Kidney (tissue), 14 donors: ENCODE data around the gene BCAS4. TPM values are rescaled to one million over a fixed set of nuclear protein-coding genes. Genes with fewer than 3 reads are reported as not detected.

Source experiments
- DNase-seq, 5 donors: peaks; one replicate each; pipeline ENCODE4 v3.0.0-alpha.2; 2013 to 2020
- FAIRE-seq: peaks from 2 replicates; lab custom pipeline; 2012; peaks lifted over from hg19 to GRCh38; lab: Jason Lieb, UNC
- H3K27ac ChIP-seq, 2 donors: one replicate each; pipeline ENCODE4 v1.7.0; 2013; ENCODE audit warnings: low read depth in 2 of 2, low read length in 2 of 2, inconsistent platforms in 1 of 2
- H3K27me3 ChIP-seq: one replicate; pipeline ENCODE4 v1.7.1; 2013; ENCODE audit warnings: low read length, inconsistent platforms; ENCODE audit not compliant: control insufficient read depth, insufficient read depth
- H3K36me3 ChIP-seq, 3 donors: one replicate each; pipeline versions ENCODE4 v1.7.0 to v1.7.1; 2013; ENCODE audit warnings: low read length in 3 of 3, control low read depth in 1 of 3, inconsistent platforms in 1 of 3; ENCODE audit not compliant: insufficient read depth in 3 of 3, control insufficient read depth in 2 of 3
- H3K4me1 ChIP-seq, 3 donors: one replicate each; pipeline versions ENCODE4 v1.7.0 to v1.7.1; 2013; ENCODE audit warnings: low read length in 3 of 3, inconsistent platforms in 1 of 3, low read depth in 1 of 3; ENCODE audit not compliant: control insufficient read depth in 2 of 3, insufficient read depth in 2 of 3
- H3K4me3 ChIP-seq, 3 donors: one replicate each; pipeline versions ENCODE4 v1.7.0 to v1.8.1; 2013; ENCODE audit warnings: low read length in 3 of 3, control low read depth in 1 of 3, inconsistent platforms in 1 of 3
- H3K9ac ChIP-seq, 3 donors: one replicate each; pipeline versions ENCODE4 v1.7.0 to v1.7.1; 2013; ENCODE audit warnings: low read length in 3 of 3, control low read depth in 1 of 3, inconsistent platforms in 1 of 3
- H3K9me3 ChIP-seq, 3 donors: one replicate each; pipeline versions ENCODE4 v1.7.0 to v1.7.1; 2013; ENCODE audit warnings: low read length in 3 of 3, control low read depth in 1 of 3, inconsistent platforms in 1 of 3; ENCODE audit not compliant: control insufficient read depth in 2 of 3, insufficient read depth in 1 of 3
- intact Hi-C: fragments of 100-400 bp; cut with DNase I; formaldehyde crosslinking; loops from one replicate; pipeline ENCODE4 v1.11.1; 2022
- polyA plus RNA-seq: library from polyadenylated mRNA; stranded (reverse); fragments of 350-450 nt; fragmentation: Illumina TruSeq; extraction: RNeasy Lipid Tissue Mini Kit (QIAGEN cat#74804); gene quantifications from one replicate; pipeline ENCODE4 v1.2.3, GENCODE V29; 2014; ENCODE audit warnings: low read depth, low replicate concordance; ENCODE audit not compliant: insufficient read depth
- total RNA-seq: library from RNA; stranded (reverse); fragmentation: NEBNext Ultra II Directional; extraction: Animal tissue kit (Norgen Biotek cat#: 25700); gene quantifications from one replicate; pipeline ENCODE4 v1.2.1, GENCODE V29; 2021
- TF ChIP-seq, protein P1 (sequence below): IDR thresholded peaks from 3 replicates; pipeline ENCODE4 v1.5.1; 2012; ENCODE audit warnings: mild to moderate bottlenecking, moderate library complexity, borderline replicate concordance; ENCODE audit not compliant: insufficient read depth; ENCODE audit errors: extremely low read depth
- donor health status: control.
- donor health status: control.
- donor health status: control.
- donor health status: control.
- donor health status: control.
- donor health status: DM: yes; HTN: yes; CAD: no.
- donor health status: Normal renal cell carcinoma (clear cell type).

Gene BCAS4
- total and polyA plus RNA-seq, 2 donors from 2014 or later, result 10.6 to 17.1 TPM

DNA sequence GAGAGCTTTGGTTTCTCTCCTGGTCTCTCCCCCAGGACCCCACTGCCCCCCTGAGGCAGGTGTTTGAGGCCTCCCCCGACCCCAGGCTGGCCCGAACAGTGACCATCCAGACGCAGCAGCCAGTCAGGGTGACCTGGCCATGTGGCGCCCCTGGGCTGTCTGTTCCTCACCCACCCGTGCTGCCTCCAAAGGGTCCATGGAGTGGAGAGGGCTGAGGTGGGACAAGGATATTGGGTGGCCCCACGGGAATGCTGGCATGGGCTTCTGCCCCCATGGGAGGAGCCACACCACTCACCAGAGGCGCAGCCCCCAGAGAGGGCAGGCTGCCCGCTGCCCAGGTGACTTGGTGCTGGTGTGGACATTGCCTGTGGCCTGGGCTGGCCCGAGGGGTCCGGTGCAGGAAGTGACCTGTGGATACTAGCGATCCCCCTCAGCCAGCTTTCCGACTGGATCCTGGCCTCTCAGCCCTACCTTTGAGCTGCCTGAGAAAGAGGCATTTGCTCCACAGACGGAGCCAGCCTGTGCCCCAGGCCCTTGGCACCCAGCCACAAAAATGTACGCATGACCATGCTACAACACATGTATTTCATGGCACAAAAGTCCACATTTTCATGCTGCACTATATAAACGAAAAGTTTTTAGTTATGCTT lies 50.8 kb downstream of the BCAS4 start:
- no peak overlapping the region for H3K9ac ChIP-seq
- H3K27ac ChIP-seq, result no peak overlapping the region
- H3K4me1 ChIP-seq, result peaks cover 0 to 13% (median 8%) of the 10 kb centered on the region in 3 donors
- TF ChIP-seq, protein P1, sequence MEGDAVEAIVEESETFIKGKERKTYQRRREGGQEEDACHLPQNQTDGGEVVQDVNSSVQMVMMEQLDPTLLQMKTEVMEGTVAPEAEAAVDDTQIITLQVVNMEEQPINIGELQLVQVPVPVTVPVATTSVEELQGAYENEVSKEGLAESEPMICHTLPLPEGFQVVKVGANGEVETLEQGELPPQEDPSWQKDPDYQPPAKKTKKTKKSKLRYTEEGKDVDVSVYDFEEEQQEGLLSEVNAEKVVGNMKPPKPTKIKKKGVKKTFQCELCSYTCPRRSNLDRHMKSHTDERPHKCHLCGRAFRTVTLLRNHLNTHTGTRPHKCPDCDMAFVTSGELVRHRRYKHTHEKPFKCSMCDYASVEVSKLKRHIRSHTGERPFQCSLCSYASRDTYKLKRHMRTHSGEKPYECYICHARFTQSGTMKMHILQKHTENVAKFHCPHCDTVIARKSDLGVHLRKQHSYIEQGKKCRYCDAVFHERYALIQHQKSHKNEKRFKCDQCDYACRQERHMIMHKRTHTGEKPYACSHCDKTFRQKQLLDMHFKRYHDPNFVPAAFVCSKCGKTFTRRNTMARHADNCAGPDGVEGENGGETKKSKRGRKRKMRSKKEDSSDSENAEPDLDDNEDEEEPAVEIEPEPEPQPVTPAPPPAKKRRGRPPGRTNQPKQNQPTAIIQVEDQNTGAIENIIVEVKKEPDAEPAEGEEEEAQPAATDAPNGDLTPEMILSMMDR, result no peak
- intact Hi-C loops, result no loop called here
- H3K9me3 ChIP-seq, result no peaks in the 10 kb centered on the region
- H3K27me3 ChIP-seq, result no peaks in the 10 kb centered on the region
- no peak overlapping the region for H3K4me3 ChIP-seq
- FAIRE-seq, result no peak
- no peaks in the 10 kb centered on the region for H3K36me3 ChIP-seq
- DNase-seq, result peak in 3 of 5 donors; percentile 35 to 67 (median 37)

GRCh38 chr20:50848341-50848808 lies 53.5 kb downstream of the BCAS4 start:
- DNase-seq, result peak in 2 of 5 donors; percentile 41 to 62
- intact Hi-C loops, result no loop called here
- H3K36me3 ChIP-seq, result no peaks in the 10 kb centered on the region
- H3K4me3 ChIP-seq, result no peak overlapping the region
- FAIRE-seq, result no peak
- no peaks in the 10 kb centered on the region for H3K27me3 ChIP-seq
- peak overlapping the region; percentile 72 to 76 for H3K27ac ChIP-seq
- TF ChIP-seq, protein P1, result no peak
- peaks cover 0 to 13% (median 8%) of the 10 kb centered on the region in 3 donors for H3K4me1 ChIP-seq
- peak overlapping the region in 1 of 3 donors; percentile 26 for H3K9ac ChIP-seq
- no peaks in the 10 kb centered on the region for H3K9me3 ChIP-seq

DNA sequence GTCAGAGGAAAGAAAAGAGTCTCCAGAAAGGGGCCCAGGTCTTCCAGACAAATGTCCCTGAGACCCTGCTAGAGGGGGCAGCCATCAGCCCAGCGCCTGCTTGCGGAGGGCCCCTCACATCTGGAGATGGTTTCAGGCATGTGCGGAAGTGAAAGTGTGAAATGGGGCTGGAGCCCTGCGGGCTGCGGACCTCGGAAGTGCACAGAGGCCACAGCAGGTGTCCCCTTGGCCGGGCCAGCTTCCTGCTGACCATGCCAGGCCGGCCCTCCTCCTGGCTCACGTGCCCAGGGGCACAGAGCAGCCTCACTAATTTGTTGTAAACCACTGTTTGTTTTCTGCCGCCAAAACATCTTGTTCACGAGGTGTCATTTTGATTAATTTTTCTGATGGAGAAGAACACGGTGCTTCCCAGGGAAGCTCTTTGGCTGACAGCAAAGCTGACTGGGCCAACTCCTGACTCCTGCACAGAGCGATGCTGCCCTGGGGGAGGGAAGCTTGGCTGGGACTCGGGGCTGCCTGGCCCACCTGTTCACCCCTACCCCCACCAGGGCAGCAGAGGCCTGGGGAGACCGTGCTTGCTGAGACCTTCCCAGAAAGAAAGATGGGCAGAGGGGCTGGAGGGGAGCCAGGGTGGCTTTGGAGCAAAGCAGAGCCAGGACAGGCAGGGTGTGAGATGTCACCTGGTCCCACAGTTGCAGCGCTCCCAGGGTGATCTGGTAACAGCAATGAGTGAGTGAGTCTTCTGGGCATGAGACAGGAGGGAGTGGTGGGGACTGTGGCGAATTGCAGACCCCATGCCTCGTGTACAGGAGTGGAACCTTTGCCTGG lies 54.2 kb downstream of the BCAS4 start:
- Histone ChIP-seq H3K4me1 (peaks cover 0 to 13% (median 8%) of the 10 kb centered on the region in 3 donors), H3K27ac (peak overlapping the region; percentile 72 to 76), H3K9ac (peak overlapping the region in 1 of 3 donors; percentile 26), H3K36me3 (no peaks in the 10 kb centered on the region), H3K9me3 (no peaks in the 10 kb centered on the region), H3K4me3 (no peak overlapping the region), H3K27me3 (no peaks in the 10 kb centered on the region)
- intact Hi-C loops, result no loop called here
- no peak for FAIRE-seq
- TF ChIP-seq, protein P1, result no peak
- no peak for DNase-seq
